ENCODE data around the gene ANXA11. TPM values are rescaled to one million over a fixed set of nuclear protein-coding genes. Genes with fewer than 3 reads are reported as not detected.

Gene ANXA11
- total RNA-seq, 1 donor from 2014 or later = 122 TPM

- no peaks in the 10 kb centered on the region for H3K4me1 Mint-ChIP-seq (ENCODE audit: unreplicated experiment)
- no peaks in the 10 kb centered on the region for H3K9me3 Mint-ChIP-seq
- no peak overlapping the region for H3K27ac Mint-ChIP-seq
- no peak overlapping the region for H3K4me3 Mint-ChIP-seq
- H3K27me3 Mint-ChIP-seq = peaks cover 10% of the 10 kb centered on the region
- no peaks in the 10 kb centered on the region for H3K36me3 Mint-ChIP-seq
- DNase-seq (ENCODE audit: extremely low spot score, unreplicated experiment) = no peak
- TF ChIP-seq CTCF (conservative IDR thresholded peaks at IDR 0.05) = no peak
These were observed 78.5 kb downstream of the ANXA11 start for GRCh38 chr10:80126876-80127275.

- no peaks in the 10 kb centered on the region for H3K36me3 Mint-ChIP-seq
- no peak for TF ChIP-seq CTCF (conservative IDR thresholded peaks at IDR 0.05)
- H3K9me3 Mint-ChIP-seq = no peaks in the 10 kb centered on the region
- H3K27ac Mint-ChIP-seq = no peak overlapping the region
- peaks cover 6% of the 10 kb centered on the region for H3K27me3 Mint-ChIP-seq
- no peak for DNase-seq (ENCODE audit: extremely low spot score, unreplicated experiment)
- H3K4me3 Mint-ChIP-seq = no peak overlapping the region
- H3K4me1 Mint-ChIP-seq (ENCODE audit: unreplicated experiment) = no peaks in the 10 kb centered on the region
These were observed 82.6 kb downstream of the ANXA11 start for GRCh38 chr10:80122746-80123145.

- H3K9me3 Mint-ChIP-seq = no peaks in the 10 kb centered on the region
- no peak overlapping the region for H3K27ac Mint-ChIP-seq
- TF ChIP-seq CTCF (conservative IDR thresholded peaks at IDR 0.05) = no peak
- no peak for DNase-seq (ENCODE audit: extremely low spot score, unreplicated experiment)
- H3K36me3 Mint-ChIP-seq = no peaks in the 10 kb centered on the region
- no peak overlapping the region for H3K4me3 Mint-ChIP-seq
- peaks cover 6% of the 10 kb centered on the region for H3K27me3 Mint-ChIP-seq
- no peaks in the 10 kb centered on the region for H3K4me1 Mint-ChIP-seq (ENCODE audit: unreplicated experiment)
These were observed 83.1 kb downstream of the ANXA11 start for GRCh38 chr10:80122110-80122710.

GRCh38 chr10:80118669-80119068 is 86.7 kb downstream of the ANXA11 start:
- H3K4me3 Mint-ChIP-seq = no peak overlapping the region
- peaks cover 6% of the 10 kb centered on the region for H3K27me3 Mint-ChIP-seq
- H3K4me1 Mint-ChIP-seq (ENCODE audit: unreplicated experiment) = no peaks in the 10 kb centered on the region
- no peak overlapping the region for H3K27ac Mint-ChIP-seq
- DNase-seq (ENCODE audit: extremely low spot score, unreplicated experiment) = no peak
- H3K36me3 Mint-ChIP-seq = no peaks in the 10 kb centered on the region
- no peak for TF ChIP-seq CTCF (conservative IDR thresholded peaks at IDR 0.05)
- no peaks in the 10 kb centered on the region for H3K9me3 Mint-ChIP-seq

- TF ChIP-seq CTCF (conservative IDR thresholded peaks at IDR 0.05) = no peak
- Mint-ChIP-seq H3K4me1 (ENCODE audit: unreplicated experiment) (peaks cover 5% of the 10 kb centered on the region), H3K36me3 (peaks cover 7% of the 10 kb centered on the region), H3K4me3 (no peak overlapping the region), H3K27ac (no peak overlapping the region), H3K27me3 (no peaks in the 10 kb centered on the region), H3K9me3 (peaks cover 5% of the 10 kb centered on the region)
- no peak for DNase-seq (ENCODE audit: extremely low spot score, unreplicated experiment)
These were observed 94.4 kb downstream of the ANXA11 start for GRCh38 chr10:80110986-80111385.
